Activated CD4-positive, alpha-beta T cell treated with anti-CD3 and anti-CD28 coated beads, Interleukin-2, amount 10 ng/mL, durations not matched to agents 7 days and 5 days (primary cell): ENCODE results near the gene TMPRSS7. TPM values are rescaled to one million over a fixed set of nuclear protein-coding genes. Genes with fewer than 3 reads are reported as not detected.

Experiments
- CTCF ChIA-PET: fragments of 350-600 bp; sonication (Branson Sonifier 250); formaldehyde crosslinking; loops from one replicate; lab custom pipeline; 2021; ENCODE audit warnings: antibody characterized with exemption; lab: Charles Lee
- POLR2A ChIA-PET: fragments of 350-600 bp; sonication (Branson Sonifier 250); formaldehyde crosslinking; loops from one replicate; lab custom pipeline; 2021; ENCODE audit warnings: antibody characterized with exemption; lab: Charles Lee
- DNase-seq: peaks from one replicate; pipeline ENCODE4 v3.0.0-alpha.2; 2020
- H3K27ac Mint-ChIP-seq: one replicate; pipeline ENCODE4 v1.8.0; 2021; ENCODE audit warnings: mild to moderate bottlenecking, moderate library complexity, mixed read lengths
- H3K27me3 Mint-ChIP-seq: one replicate; pipeline ENCODE4 v1.8.0; 2021; ENCODE audit warnings: mixed read lengths
- H3K36me3 Mint-ChIP-seq: one replicate; pipeline ENCODE4 v1.8.0; 2021; ENCODE audit warnings: low read depth, mixed read lengths
- H3K4me1 Mint-ChIP-seq: one replicate; pipeline ENCODE4 v1.8.0; 2021; ENCODE audit warnings: mixed read lengths
- H3K4me3 Mint-ChIP-seq: one replicate; pipeline ENCODE4 v1.8.0; 2021; ENCODE audit warnings: mild to moderate bottlenecking, moderate library complexity, mixed read lengths
- H3K9me3 Mint-ChIP-seq: one replicate; pipeline ENCODE4 v1.8.0; 2021; ENCODE audit warnings: mixed read lengths
- total RNA-seq, 2 experiments: library from RNA; stranded (reverse); gene quantifications; one replicate each; pipeline ENCODE4 v1.2.3, GENCODE V29; 2021

The TMPRSS7 gene
- total RNA-seq, 2 experiments from 2014 or later: not detected

DNA sequence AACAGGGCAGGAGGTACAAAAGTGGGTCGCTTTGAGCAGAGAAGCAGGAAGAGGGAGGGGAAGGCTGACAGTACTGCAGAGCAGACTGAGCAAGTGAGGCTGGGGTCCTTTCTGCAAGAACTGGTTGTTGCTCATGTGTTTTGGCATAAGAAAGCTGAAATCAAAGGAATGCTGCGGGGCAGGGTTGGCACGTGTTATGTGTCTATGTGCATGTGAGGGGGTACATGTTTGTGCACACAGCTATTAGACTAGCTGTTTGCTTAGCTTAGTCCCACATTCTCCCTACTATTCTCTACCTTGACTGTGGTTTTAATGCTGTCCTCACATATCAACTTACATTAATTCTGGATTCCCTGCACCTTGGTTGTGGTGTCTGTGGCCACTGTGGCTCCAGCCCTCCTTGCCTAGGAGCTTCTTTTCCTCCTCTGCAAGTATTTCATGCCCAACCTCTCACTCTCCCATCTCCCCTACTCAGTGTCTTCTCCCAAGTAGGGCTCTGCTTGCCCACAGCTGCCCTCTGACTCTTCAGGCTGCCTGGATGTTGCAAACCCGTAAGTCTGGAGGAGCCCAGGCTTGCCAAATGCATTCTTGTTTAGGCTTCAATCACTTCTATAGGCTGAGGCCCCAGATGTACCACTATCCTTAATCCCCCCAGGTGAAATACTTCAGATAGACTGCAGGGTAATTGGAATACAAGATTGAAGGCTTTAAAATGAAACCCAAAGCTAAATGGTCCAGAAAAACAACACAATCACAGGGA lies 31.0 kb upstream of the TMPRSS7 start:
- H3K9me3 Mint-ChIP-seq: no peaks in the 10 kb centered on the region
- H3K4me1 Mint-ChIP-seq: peaks cover 32% of the 10 kb centered on the region

DNA sequence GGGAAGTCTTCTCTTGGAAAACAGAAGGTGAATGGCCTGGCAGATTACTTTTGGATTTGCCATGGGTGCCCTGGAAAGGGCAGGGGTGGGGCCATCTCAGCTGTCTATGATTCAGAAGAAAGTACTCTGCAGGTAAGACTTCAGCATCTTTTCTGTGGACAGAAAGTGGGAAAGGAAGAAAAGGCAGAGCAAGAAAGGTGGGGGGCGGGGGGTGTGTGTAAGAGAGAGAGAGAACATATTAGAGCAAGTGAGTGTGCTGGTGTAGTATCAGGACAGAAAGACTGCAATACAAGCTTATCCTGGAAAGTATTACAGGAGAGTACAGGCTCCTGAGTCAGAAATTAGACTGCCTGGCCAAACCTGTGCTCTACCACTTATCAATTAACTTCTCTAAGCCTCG lies 30.3 kb upstream of the TMPRSS7 start:
- H3K27me3 Mint-ChIP-seq: no peaks in the 10 kb centered on the region
- no peak overlapping the region for H3K27ac Mint-ChIP-seq
- CTCF ChIA-PET: interaction anchor here (0.6 to 2.6 kb wide), 3 partner anchors 9 to 268 kb away, joined by 3 to 22 read pairs (median 3); no protein-coding TSS in a partner anchor
- H3K9me3 Mint-ChIP-seq: no peaks in the 10 kb centered on the region
- no peaks in the 10 kb centered on the region for H3K36me3 Mint-ChIP-seq
- POLR2A ChIA-PET: no interaction called here
- peaks cover 26% of the 10 kb centered on the region for H3K4me1 Mint-ChIP-seq
- no peak for DNase-seq
- no peak overlapping the region for H3K4me3 Mint-ChIP-seq

More for the DNA sequence above, 31.0 kb upstream of the TMPRSS7 start:
- no peak overlapping the region for H3K27ac Mint-ChIP-seq
- ChIA-PET CTCF (interaction anchor here (0.5 to 2.6 kb wide), 4 partner anchors 10 to 335 kb away, joined by 3 to 22 read pairs (median 3); no protein-coding TSS in a partner anchor), POLR2A (no interaction called here)
- no peaks in the 10 kb centered on the region for H3K27me3 Mint-ChIP-seq
- H3K36me3 Mint-ChIP-seq: no peaks in the 10 kb centered on the region
- DNase-seq: no peak
- no peak overlapping the region for H3K4me3 Mint-ChIP-seq

GRCh38 chr3:112004669-112005068 lies 29.9 kb upstream of the TMPRSS7 start:
- DNase-seq: no peak
- Mint-ChIP-seq H3K4me1 (peaks cover 22% of the 10 kb centered on the region), H3K9me3 (no peaks in the 10 kb centered on the region), H3K36me3 (no peaks in the 10 kb centered on the region), H3K27ac (no peak overlapping the region), H3K4me3 (no peak overlapping the region), H3K27me3 (no peaks in the 10 kb centered on the region)
- CTCF ChIA-PET: interaction anchor here (1.1 to 2.6 kb wide), 3 partner anchors 8 to 268 kb away, joined by 3 to 22 read pairs (median 3); no protein-coding TSS in a partner anchor
- POLR2A ChIA-PET: no interaction called here

DNA sequence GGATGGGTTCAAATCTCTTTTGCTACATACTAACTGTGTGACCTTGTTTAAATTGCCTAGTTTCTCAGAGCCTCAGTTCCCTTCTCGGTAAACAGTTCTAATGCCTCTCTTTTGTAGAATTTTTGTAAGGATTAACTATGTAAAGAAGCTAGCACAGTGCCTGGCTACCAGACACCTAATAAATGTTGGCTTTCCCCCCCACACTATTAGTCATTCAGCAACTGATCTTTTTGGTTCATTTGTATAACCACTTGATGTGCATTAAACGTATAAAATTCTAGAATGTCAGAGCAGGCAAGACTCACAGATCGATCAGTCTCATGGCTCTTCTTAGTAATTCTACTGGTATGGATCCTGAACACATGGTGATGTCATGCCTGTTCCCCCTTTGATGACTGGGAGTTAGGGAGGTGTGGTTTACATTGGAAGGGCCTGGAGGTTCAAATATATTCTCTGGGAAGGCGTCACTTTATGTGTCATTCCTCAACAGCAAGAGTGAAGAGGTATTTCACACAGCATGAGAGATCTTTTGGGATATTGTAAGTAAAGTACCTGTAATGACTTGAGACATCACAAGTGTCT lies 29.4 kb upstream of the TMPRSS7 start:
- Mint-ChIP-seq H3K4me3 (no peak overlapping the region), H3K27me3 (no peaks in the 10 kb centered on the region), H3K27ac (no peak overlapping the region), H3K4me1 (peaks cover 21% of the 10 kb centered on the region), H3K36me3 (no peaks in the 10 kb centered on the region), H3K9me3 (no peaks in the 10 kb centered on the region)
- ChIA-PET CTCF (interaction anchor here (0.6 to 2.6 kb wide), 5 partner anchors 8 to 763 kb away, joined by 3 to 22 read pairs (median 3); no protein-coding TSS in a partner anchor), POLR2A (no interaction called here)
- DNase-seq: no peak

DNA sequence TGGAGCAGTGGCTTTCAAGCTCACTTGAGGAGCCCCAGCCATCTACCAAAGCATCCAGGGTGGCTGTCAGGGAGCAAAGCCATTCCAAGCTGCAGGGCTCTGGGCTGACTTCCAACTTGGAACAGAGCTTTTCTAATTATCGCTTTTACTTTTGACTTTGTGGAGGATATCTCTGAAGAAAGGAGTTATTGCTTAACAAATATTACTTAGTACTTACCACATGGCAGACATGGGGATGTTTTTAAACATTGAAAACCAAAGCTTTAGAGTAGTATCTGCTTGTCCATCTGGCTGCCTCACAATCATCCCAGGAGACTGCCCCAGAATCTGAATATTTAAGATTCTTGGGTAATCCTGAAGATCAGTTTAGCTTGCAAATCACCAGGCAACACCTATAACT lies 26.9 kb upstream of the TMPRSS7 start:
- H3K4me1 Mint-ChIP-seq: peaks cover 14% of the 10 kb centered on the region
- H3K4me3 Mint-ChIP-seq: no peak overlapping the region
- DNase-seq: no peak
- no peaks in the 10 kb centered on the region for H3K9me3 Mint-ChIP-seq
- no peaks in the 10 kb centered on the region for H3K27me3 Mint-ChIP-seq
- ChIA-PET CTCF (interaction anchor here (1.1 to 1.6 kb wide), 2 partner anchors 14 to 40 kb away, joined by 3 to 6 read pairs; no protein-coding TSS in a partner anchor), POLR2A (no interaction called here)
- no peak overlapping the region for H3K27ac Mint-ChIP-seq
- H3K36me3 Mint-ChIP-seq: no peaks in the 10 kb centered on the region

- ChIA-PET CTCF (no interaction called here), POLR2A (no interaction called here)
- Mint-ChIP-seq H3K27me3 (no peaks in the 10 kb centered on the region), H3K9me3 (no peaks in the 10 kb centered on the region), H3K4me1 (peaks cover 13% of the 10 kb centered on the region), H3K36me3 (no peaks in the 10 kb centered on the region), H3K4me3 (no peak overlapping the region), H3K27ac (no peak overlapping the region)
- DNase-seq: no peak
Measured at GRCh38 chr3:112009670-112010069, 24.9 kb upstream of the TMPRSS7 start.

DNA sequence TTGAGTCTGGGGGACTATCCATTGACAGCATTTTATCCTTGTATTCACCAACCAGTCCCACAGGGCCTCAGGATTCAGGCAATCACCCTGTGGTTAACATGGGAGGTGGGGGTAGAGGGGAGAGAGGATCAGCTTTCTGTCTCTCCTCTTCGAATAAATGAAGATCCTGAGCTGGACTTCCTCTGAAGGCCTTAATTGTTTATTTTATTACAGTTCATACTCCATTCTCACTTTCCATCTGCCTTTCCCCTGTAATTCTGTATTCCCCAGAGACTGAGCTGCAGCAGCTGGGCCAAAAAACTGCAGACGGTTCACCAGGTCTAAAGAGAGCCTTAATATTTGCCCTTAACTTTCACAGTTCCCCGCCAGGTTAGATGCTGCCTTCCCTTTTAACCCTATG lies 23.9 kb upstream of the TMPRSS7 start:
- Mint-ChIP-seq H3K27ac (no peak overlapping the region), H3K9me3 (no peaks in the 10 kb centered on the region), H3K27me3 (no peaks in the 10 kb centered on the region), H3K36me3 (no peaks in the 10 kb centered on the region), H3K4me3 (no peak overlapping the region), H3K4me1 (peaks cover 13% of the 10 kb centered on the region)
- CTCF ChIA-PET: interaction anchor here (1.3 kb wide), 1 partner anchor 294 kb away, joined by 4 read pairs; no protein-coding TSS in a partner anchor
- no peak for DNase-seq
- POLR2A ChIA-PET: no interaction called here

DNA sequence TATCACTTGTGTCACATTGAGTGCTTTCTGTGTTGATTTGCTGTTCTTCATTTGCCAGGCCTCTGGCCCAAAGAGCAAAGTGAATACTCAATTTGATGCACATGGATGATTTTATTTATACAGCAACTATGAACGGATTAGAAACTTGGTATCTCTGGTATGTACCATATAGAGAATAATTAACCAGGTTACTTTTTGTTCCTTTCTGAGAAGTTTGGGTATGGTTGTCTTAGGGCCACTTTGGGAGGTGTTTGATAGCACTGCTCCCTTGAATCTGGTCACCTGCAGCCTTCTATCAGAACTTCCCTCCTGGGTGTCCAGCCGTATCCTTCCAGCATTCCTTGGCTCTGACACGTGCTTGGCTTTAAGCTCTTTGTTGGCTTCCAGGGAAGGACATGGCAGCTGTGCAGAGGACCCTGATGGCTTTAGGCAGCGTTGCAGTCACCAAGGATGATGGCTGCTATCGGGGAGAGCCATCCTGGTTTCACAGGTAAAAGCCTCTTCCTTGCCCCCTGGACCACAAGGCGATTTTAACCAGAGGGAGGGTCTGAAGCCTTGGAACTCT lies 23.1 kb upstream of the TMPRSS7 start:
- H3K4me1 Mint-ChIP-seq: peaks cover 13% of the 10 kb centered on the region
- ChIA-PET CTCF (interaction anchor here (1.3 kb wide), 1 partner anchor 295 kb away, joined by 4 read pairs; no protein-coding TSS in a partner anchor), POLR2A (no interaction called here)

DNA sequence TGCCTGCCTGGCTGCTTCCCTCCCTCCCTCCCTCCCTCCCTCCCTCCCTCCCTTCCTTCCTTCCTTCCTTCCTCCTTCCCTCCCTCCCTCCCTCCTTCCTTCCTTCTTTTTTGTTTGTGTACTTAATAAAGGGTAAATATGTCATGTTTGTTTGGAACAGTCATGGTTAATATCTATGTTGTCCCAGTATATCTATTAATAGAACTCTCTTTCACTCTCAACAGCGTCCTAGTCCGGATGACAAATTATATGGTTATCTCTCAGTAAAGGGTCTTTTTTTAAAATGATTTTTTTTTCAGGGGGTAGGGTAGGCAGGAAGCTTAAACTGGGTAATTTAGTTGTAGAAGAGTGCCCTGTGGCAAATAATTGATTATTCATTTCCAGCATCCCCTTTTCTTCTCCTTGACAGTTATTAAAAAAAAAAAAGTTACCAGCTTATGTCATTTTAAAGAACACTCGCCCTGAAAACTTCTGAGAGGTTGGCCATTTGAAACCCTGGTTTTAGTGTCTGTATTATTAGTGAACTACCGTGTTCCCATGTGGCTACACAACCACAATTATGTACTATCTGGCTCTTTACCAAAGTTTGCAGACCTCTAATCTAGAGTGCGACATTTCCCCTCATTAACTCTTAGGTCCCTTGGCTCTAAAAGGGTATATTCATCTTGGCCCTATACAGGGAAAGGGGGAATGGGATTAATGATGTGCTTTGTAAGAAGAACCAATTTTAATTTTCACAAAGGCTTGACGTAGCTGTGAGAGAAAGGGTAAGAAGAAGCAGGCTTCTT lies 22.1 kb upstream of the TMPRSS7 start:
- Mint-ChIP-seq H3K9me3 (no peaks in the 10 kb centered on the region), H3K27ac (no peak overlapping the region), H3K36me3 (no peaks in the 10 kb centered on the region), H3K4me1 (peaks cover 13% of the 10 kb centered on the region), H3K27me3 (no peaks in the 10 kb centered on the region), H3K4me3 (no peak overlapping the region)
- CTCF ChIA-PET: interaction anchor here (0.7 to 3.2 kb wide), 14 partner anchors 8 to 467 kb away, joined by 3 to 28 read pairs (median 6); partner anchors contain the start of gene ABHD10
- no peak for DNase-seq
- POLR2A ChIA-PET: interaction anchor here (1.0 kb wide), 1 partner anchor 298 kb away, joined by 3 read pairs; no protein-coding TSS in a partner anchor

More for the DNA sequence above, 23.1 kb upstream of the TMPRSS7 start:
- H3K27me3 Mint-ChIP-seq: no peaks in the 10 kb centered on the region
- DNase-seq: no peak
- H3K9me3 Mint-ChIP-seq: no peaks in the 10 kb centered on the region
- no peak overlapping the region for H3K4me3 Mint-ChIP-seq
- no peaks in the 10 kb centered on the region for H3K36me3 Mint-ChIP-seq
- H3K27ac Mint-ChIP-seq: no peak overlapping the region

DNA sequence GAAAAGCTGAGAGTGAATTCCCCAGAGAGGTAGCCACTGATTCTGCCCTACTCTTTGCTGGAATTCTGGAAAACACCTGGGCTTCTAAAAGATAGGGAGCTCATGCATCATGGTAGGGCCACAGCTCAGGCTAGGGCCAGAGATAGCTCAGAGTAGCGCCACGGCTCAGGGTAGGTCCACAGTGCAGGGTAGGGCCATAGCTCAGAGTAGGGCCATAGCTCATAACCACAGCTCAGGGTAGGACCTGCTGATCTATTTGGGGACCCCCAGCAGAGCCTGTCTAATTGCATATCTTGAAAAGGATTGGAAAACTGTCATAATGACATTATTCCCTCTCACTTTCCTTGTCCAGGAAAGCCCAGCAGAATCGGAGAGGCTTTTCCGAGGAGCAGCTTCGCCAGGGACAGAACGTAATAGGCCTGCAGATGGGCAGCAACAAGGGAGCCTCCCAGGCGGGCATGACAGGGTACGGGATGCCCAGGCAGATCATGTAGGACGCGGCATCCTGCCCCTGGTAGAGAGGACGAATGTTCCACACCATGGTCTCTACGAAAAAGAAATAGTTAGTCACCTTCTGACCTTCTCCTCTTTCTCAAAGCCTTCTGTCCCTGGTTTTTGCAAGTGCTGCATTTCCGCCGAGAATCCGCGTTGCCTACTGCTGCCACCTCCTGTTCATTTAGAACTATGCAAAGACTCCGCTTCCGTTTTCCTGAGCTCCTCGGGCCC lies 21.3 kb upstream of the TMPRSS7 start:
- Mint-ChIP-seq H3K4me3 (no peak overlapping the region), H3K4me1 (peaks cover 13% of the 10 kb centered on the region), H3K27ac (no peak overlapping the region), H3K36me3 (no peaks in the 10 kb centered on the region), H3K27me3 (no peaks in the 10 kb centered on the region), H3K9me3 (no peaks in the 10 kb centered on the region)
- ChIA-PET CTCF (interaction anchor here (0.6 to 3.2 kb wide), 32 partner anchors 9 to 763 kb away, joined by 3 to 28 read pairs (median 4); partner anchors contain the start of gene ABHD10), POLR2A (interaction anchor here (0.6 to 1.0 kb wide), 2 partner anchors 21 to 298 kb away, joined by 3 read pairs; no protein-coding TSS in a partner anchor)
- DNase-seq: peak; percentile 67

- Mint-ChIP-seq H3K9me3 (no peaks in the 10 kb centered on the region), H3K27ac (no peak overlapping the region), H3K4me3 (no peak overlapping the region), H3K27me3 (no peaks in the 10 kb centered on the region), H3K4me1 (peaks cover 13% of the 10 kb centered on the region), H3K36me3 (no peaks in the 10 kb centered on the region)
- CTCF ChIA-PET: interaction anchor here (0.6 to 3.2 kb wide), 29 partner anchors 9 to 762 kb away, joined by 3 to 28 read pairs (median 4); partner anchors contain the start of gene ABHD10
- no peak for DNase-seq
- POLR2A ChIA-PET: interaction anchor here (0.6 to 1.0 kb wide), 2 partner anchors 21 to 299 kb away, joined by 3 read pairs; no protein-coding TSS in a partner anchor
Measured at GRCh38 chr3:112013784-112014143, 20.8 kb upstream of the TMPRSS7 start.
